Caki2 (cell line): ENCODE data around the gene KCNC4. TPM values are rescaled to one million over a fixed set of nuclear protein-coding genes. Genes with fewer than 3 reads are reported as not detected.

Source experiments
- DNase-seq: peaks from one replicate; pipeline ENCODE4 v3.0.0-alpha.2; 2015; ENCODE audit warnings: low read depth
- in situ Hi-C: cut with HindIII; loops from 2 replicates; pipeline ENCODE4 v1.10.0; 2016; ENCODE audit warnings: low sequenced_read_pairs, low pct_unique_long_range_greater_than_20kb, mixed read lengths
- total RNA-seq: library from RNA; depleted of rRNA; stranded (reverse); fragments of >200 nt; shearing (Covaris generic); gene quantifications from 2 replicates; pipeline ENCODE4 v1.2.3, GENCODE V29; 2014; ENCODE audit warnings: low replicate concordance

The KCNC4 gene
- total RNA-seq, 1 experiment from 2014 or later = 4.9 TPM

GRCh38 chr1:110206261-110206920, 3.7 kb upstream of the KCNC4 start:
- no peak for DNase-seq
- in situ Hi-C loops = no loop called here

- peak; percentile 30 for DNase-seq
- in situ Hi-C loops = no loop called here
Observed at GRCh38 chr1:110207831-110208230, 2.3 kb upstream of the KCNC4 start.

- in situ Hi-C loops = no loop called here
- no peak for DNase-seq
Observed at GRCh38 chr1:110208916-110209645, 1.0 kb upstream of the KCNC4 start.

- peak; percentile 31 for DNase-seq
- in situ Hi-C loops = no loop called here
Observed at GRCh38 chr1:110210604-110211495, 736 bp downstream of the KCNC4 start.

GRCh38 chr1:110211496-110212168, 1.5 kb downstream of the KCNC4 start:
- in situ Hi-C loops = no loop called here
- no peak for DNase-seq

GRCh38 chr1:110212169-110213142, 2.3 kb downstream of the KCNC4 start:
- in situ Hi-C loops = no loop called here

GRCh38 chr1:110213143-110213540, 3.0 kb downstream of the KCNC4 start:
- DNase-seq = no peak
- in situ Hi-C loops = no loop called here

More at GRCh38 chr1:110212169-110213142, 2.3 kb downstream of the KCNC4 start:
- DNase-seq = no peak

- in situ Hi-C loops = no loop called here
- DNase-seq = no peak
Observed at GRCh38 chr1:110214454-110215404, 4.6 kb downstream of the KCNC4 start.

- DNase-seq = no peak
- in situ Hi-C loops = no loop called here
Observed at GRCh38 chr1:110215621-110216515, 5.8 kb downstream of the KCNC4 start.

- in situ Hi-C loops = no loop called here
- no peak for DNase-seq
Observed at GRCh38 chr1:110216844-110217444, 6.8 kb downstream of the KCNC4 start.

- in situ Hi-C loops = no loop called here
- DNase-seq = no peak
Observed at GRCh38 chr1:110218137-110218536, 8.0 kb downstream of the KCNC4 start.

- in situ Hi-C loops = no loop called here
- no peak for DNase-seq
Observed at GRCh38 chr1:110218739-110219138, 8.6 kb downstream of the KCNC4 start.

- in situ Hi-C loops = no loop called here
- peak; percentile 19 for DNase-seq
Observed at GRCh38 chr1:110220324-110220723, 10.2 kb downstream of the KCNC4 start.

GRCh38 chr1:110221119-110221518, 11.0 kb downstream of the KCNC4 start:
- in situ Hi-C loops = no loop called here
- DNase-seq = no peak

GRCh38 chr1:110223127-110223526, 13.0 kb downstream of the KCNC4 start:
- in situ Hi-C loops = no loop called here
- DNase-seq = no peak
